ENCODE data around the gene SERINC2.

DNA sequence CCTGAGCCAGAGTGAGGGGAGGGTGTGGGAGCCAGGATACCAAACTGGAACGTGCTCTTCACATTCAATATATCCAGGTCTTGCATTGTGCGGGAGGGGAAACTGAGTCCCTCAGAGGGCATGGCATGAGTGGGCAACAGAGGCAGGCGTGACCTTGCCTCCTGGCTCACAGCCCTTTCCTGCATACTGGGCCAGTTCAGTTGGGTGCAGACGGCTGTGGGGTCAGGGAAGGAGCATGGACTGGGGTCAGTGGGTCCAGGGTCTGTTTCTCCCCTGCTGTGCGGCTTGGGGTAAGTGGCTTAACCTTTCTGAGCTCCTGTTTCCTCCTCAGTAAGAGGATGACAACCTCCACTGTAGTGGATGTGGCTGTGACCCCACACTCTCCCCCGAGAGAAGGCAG lies 16.6 kb downstream of the SERINC2 start:
- TF ChIP-seq, protein P1, sequence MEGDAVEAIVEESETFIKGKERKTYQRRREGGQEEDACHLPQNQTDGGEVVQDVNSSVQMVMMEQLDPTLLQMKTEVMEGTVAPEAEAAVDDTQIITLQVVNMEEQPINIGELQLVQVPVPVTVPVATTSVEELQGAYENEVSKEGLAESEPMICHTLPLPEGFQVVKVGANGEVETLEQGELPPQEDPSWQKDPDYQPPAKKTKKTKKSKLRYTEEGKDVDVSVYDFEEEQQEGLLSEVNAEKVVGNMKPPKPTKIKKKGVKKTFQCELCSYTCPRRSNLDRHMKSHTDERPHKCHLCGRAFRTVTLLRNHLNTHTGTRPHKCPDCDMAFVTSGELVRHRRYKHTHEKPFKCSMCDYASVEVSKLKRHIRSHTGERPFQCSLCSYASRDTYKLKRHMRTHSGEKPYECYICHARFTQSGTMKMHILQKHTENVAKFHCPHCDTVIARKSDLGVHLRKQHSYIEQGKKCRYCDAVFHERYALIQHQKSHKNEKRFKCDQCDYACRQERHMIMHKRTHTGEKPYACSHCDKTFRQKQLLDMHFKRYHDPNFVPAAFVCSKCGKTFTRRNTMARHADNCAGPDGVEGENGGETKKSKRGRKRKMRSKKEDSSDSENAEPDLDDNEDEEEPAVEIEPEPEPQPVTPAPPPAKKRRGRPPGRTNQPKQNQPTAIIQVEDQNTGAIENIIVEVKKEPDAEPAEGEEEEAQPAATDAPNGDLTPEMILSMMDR (conservative IDR thresholded peaks at IDR 0.05; ENCODE audit: low read depth in 2 of 2), result no peak
- TF ChIP-seq POLR2AphosphoS5 (IDR thresholded peaks at IDR 0.05; ENCODE audit: low read depth) (no peak), EZH2 (IDR thresholded peaks at IDR 0.05; ENCODE audit: low read depth, unreplicated experiment) (no peak), CREB1 (CRISPR knock-in tag; IDR thresholded peaks at IDR 0.05; ENCODE audit: low read depth) (no peak), EZH2phosphoT487 (IDR thresholded peaks at IDR 0.05; ENCODE audit: unreplicated experiment) (no peak), JUNB (IDR thresholded peaks at IDR 0.05; ENCODE audit: unreplicated experiment) (no peak)
- TF ChIP-seq, protein P2, sequence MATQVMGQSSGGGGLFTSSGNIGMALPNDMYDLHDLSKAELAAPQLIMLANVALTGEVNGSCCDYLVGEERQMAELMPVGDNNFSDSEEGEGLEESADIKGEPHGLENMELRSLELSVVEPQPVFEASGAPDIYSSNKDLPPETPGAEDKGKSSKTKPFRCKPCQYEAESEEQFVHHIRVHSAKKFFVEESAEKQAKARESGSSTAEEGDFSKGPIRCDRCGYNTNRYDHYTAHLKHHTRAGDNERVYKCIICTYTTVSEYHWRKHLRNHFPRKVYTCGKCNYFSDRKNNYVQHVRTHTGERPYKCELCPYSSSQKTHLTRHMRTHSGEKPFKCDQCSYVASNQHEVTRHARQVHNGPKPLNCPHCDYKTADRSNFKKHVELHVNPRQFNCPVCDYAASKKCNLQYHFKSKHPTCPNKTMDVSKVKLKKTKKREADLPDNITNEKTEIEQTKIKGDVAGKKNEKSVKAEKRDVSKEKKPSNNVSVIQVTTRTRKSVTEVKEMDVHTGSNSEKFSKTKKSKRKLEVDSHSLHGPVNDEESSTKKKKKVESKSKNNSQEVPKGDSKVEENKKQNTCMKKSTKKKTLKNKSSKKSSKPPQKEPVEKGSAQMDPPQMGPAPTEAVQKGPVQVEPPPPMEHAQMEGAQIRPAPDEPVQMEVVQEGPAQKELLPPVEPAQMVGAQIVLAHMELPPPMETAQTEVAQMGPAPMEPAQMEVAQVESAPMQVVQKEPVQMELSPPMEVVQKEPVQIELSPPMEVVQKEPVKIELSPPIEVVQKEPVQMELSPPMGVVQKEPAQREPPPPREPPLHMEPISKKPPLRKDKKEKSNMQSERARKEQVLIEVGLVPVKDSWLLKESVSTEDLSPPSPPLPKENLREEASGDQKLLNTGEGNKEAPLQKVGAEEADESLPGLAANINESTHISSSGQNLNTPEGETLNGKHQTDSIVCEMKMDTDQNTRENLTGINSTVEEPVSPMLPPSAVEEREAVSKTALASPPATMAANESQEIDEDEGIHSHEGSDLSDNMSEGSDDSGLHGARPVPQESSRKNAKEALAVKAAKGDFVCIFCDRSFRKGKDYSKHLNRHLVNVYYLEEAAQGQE (IDR thresholded peaks at IDR 0.05; ENCODE audit: unreplicated experiment), result no peak

Measured in GM23338 (cell line).